GM12865 (cell line): ENCODE results near the gene PERP.

Experiments
- DNase-seq: peaks from one replicate; pipeline ENCODE4 v3.0.0; 2010; ENCODE audit warnings: low read depth
- H3K4me3 ChIP-seq: 2 replicates; pipeline ENCODE4 v1.5.1; 2011; ENCODE audit warnings: mild to moderate bottlenecking, low read depth, low read length, control low read depth
- CTCF ChIP-seq: IDR thresholded peaks from 2 replicates; pipeline ENCODE4 v1.5.1; 2011; ENCODE audit warnings: low read length, control low read depth, low read depth, inconsistent platforms; ENCODE audit not compliant: insufficient read depth; ENCODE audit errors: missing control alignments

PERP gene

GRCh38 chr6:138107078-138107751, at the start of gene PERP:
Gene PERP, minus strand, starts transcription at chr6:138107419. Its CDS starts 79 bp downstream, at chr6:138107340.
- peak; percentile 26 for DNase-seq
- no peak for TF ChIP-seq CTCF
- peak within 1 kb of the TSS; percentile 30 for H3K4me3 ChIP-seq

- no peak for TF ChIP-seq CTCF
- no peak overlapping the region for H3K4me3 ChIP-seq
- no peak for DNase-seq
These were observed 48.2 kb upstream of the PERP start for GRCh38 chr6:138155443-138155842.

- DNase-seq = no peak
- no peak overlapping the region for H3K4me3 ChIP-seq
- TF ChIP-seq CTCF = no peak
These were observed 39.3 kb upstream of the PERP start for GRCh38 chr6:138146544-138146943.

- H3K4me3 ChIP-seq = no peak overlapping the region
- DNase-seq = peak; percentile 30
- TF ChIP-seq CTCF = no peak
These were observed 38.2 kb upstream of the PERP start for GRCh38 chr6:138145402-138145801.

GRCh38 chr6:138142806-138143205, 35.6 kb upstream of the PERP start:
- no peak for TF ChIP-seq CTCF
- H3K4me3 ChIP-seq = no peak overlapping the region
- DNase-seq = no peak

GRCh38 chr6:138129190-138129589, 22.0 kb upstream of the PERP start:
- no peak for DNase-seq
- no peak overlapping the region for H3K4me3 ChIP-seq
- TF ChIP-seq CTCF = no peak

- no peak for DNase-seq
- no peak overlapping the region for H3K4me3 ChIP-seq
- TF ChIP-seq CTCF = no peak
These were observed 20.9 kb upstream of the PERP start for GRCh38 chr6:138128096-138128495.
